RWPE1 (cell line): ENCODE measurements around the gene KIRREL3.
A peak's percentile ranks its signal among the peaks of the same experiment; 100 is the strongest.

ENCODE experiments used
- CTCF ChIA-PET: fragments of 350-600 bp; sonication (Branson Sonifier 250); formaldehyde crosslinking; extraction: SDS; loops from one replicate; lab custom pipeline; 2021; lab: Yijun Ruan, JAX
- POLR2A ChIA-PET: fragments of 400-600 bp; formaldehyde crosslinking; extraction: SDS; loops from one replicate; lab custom pipeline; 2020; ENCODE audit warnings: antibody characterized with exemption; ENCODE audit not compliant: low non-redundant PET; lab: Yijun Ruan, JAX
- DNase-seq: peaks from one replicate; pipeline ENCODE4 v3.0.0; 2012; ENCODE audit warnings: low spot score
- H3K27ac ChIP-seq: fragments of 450-650 bp; 2 replicates; pipeline ENCODE4 v1.5.1; 2017
- CTCF ChIP-seq: fragments of 450-650 bp; conservative IDR thresholded peaks from 2 replicates; pipeline ENCODE4 v1.5.1; 2017; ENCODE audit warnings: low read depth, mild to moderate bottlenecking

Gene KIRREL3

GRCh38 chr11:126405374-126405773 lies 595.2 kb downstream of the KIRREL3 start:
- ChIA-PET CTCF (interaction anchor here (0.5 to 0.7 kb wide), 2 partner anchors 135 to 1107 kb away, joined by 3 to 4 read pairs; no protein-coding TSS in a partner anchor), POLR2A (interaction anchor here (1.0 kb wide), 1 partner anchor 51 kb away, joined by 3 read pairs; no protein-coding TSS in a partner anchor)
- H3K27ac ChIP-seq: peak overlapping the region; percentile 89
- TF ChIP-seq CTCF: no peak
- DNase-seq: peak; percentile 30

- TF ChIP-seq CTCF: no peak
- no peak for DNase-seq
- ChIA-PET POLR2A (interaction anchor here (1.7 kb wide), 1 partner anchor 50 kb away, joined by 3 read pairs; no protein-coding TSS in a partner anchor), CTCF (interaction anchor here (0.6 kb wide), 1 partner anchor 18 kb away, joined by 3 read pairs; no protein-coding TSS in a partner anchor)
- peak overlapping the region; percentile 89 for H3K27ac ChIP-seq
Observed at GRCh38 chr11:126404367-126404766, 596.2 kb downstream of the KIRREL3 start.

- peak; percentile 46 for DNase-seq
- H3K27ac ChIP-seq: peak overlapping the region; percentile 89
- TF ChIP-seq CTCF: no peak
- ChIA-PET CTCF (interaction anchor here (0.7 kb wide), 1 partner anchor 30 kb away, joined by 4 read pairs; no protein-coding TSS in a partner anchor), POLR2A (interaction anchor here (0.8 to 1.7 kb wide), 2 partner anchors 28 to 50 kb away, joined by 3 read pairs; no protein-coding TSS in a partner anchor)
Observed at GRCh38 chr11:126403658-126404057, 596.9 kb downstream of the KIRREL3 start.

GRCh38 chr11:126403022-126403581 lies 597.5 kb downstream of the KIRREL3 start:
- no peak for TF ChIP-seq CTCF
- peak; percentile 96 for DNase-seq
- peak overlapping the region; percentile 89 for H3K27ac ChIP-seq
- ChIA-PET CTCF (interaction anchor here (0.7 kb wide), 1 partner anchor 30 kb away, joined by 4 read pairs; no protein-coding TSS in a partner anchor), POLR2A (interaction anchor here (0.8 kb wide), 1 partner anchor 29 kb away, joined by 3 read pairs; no protein-coding TSS in a partner anchor)

- CTCF ChIA-PET: interaction anchor here (0.6 kb wide), 1 partner anchor 22 kb away, joined by 3 read pairs; no protein-coding TSS in a partner anchor
- H3K27ac ChIP-seq: peak overlapping the region; percentile 32; the same call in 1 of the 2 replicates
- POLR2A ChIA-PET: interaction anchor here (0.7 kb wide), 1 partner anchor 111 kb away, joined by 5 read pairs; no protein-coding TSS in a partner anchor
- DNase-seq: no peak
- no peak for TF ChIP-seq CTCF
Observed at GRCh38 chr11:126400479-126400878, 600.1 kb downstream of the KIRREL3 start.

- H3K27ac ChIP-seq: peak overlapping the region; percentile 32; the same call in 1 of the 2 replicates
- no peak for TF ChIP-seq CTCF
- no peak for DNase-seq
- CTCF ChIA-PET: no interaction called here
- POLR2A ChIA-PET: no interaction called here
Observed at GRCh38 chr11:126400019-126400418, 600.6 kb downstream of the KIRREL3 start.
